Right lobe of liver (tissue), 6 donors: ENCODE results near the gene LMAN1. TPM values are rescaled to one million over a fixed set of nuclear protein-coding genes. Genes with fewer than 3 reads are reported as not detected.

Experiments used
- ATAC-seq, 4 donors: fragments of 200-7000 bp; cut with Tn5 transposase; one replicate each; pipeline ENCODE4 v1.9.1; 2020; ENCODE audit warnings: mild to moderate bottlenecking in 4 of 4, moderate library complexity in 4 of 4
- DNase-seq, 3 donors: peaks; one replicate each; pipeline ENCODE4 v3.0.0-alpha.2; 2020
- H3K27ac ChIP-seq, 3 donors: fragments of 200-600 bp; one replicate each; pipeline ENCODE4 v1.8.0; 2022
- H3K27me3 ChIP-seq, 2 donors: fragments of 200-600 bp; one replicate each; pipeline ENCODE4 v1.8.0; 2022
- H3K36me3 ChIP-seq, 4 donors: fragments of 200-600 bp; sonication (generic) in 1 of 4; one replicate each; pipeline versions ENCODE4 v1.5.1 to v1.8.0; 2017 to 2022; ENCODE audit warnings: control low read depth in 1 of 4
- H3K4me1 ChIP-seq, 4 donors: fragments of 200-600 bp; sonication (generic) in 1 of 4; one replicate each; pipeline versions ENCODE4 v1.5.1 to v1.8.0; 2017 to 2022; ENCODE audit warnings: control low read depth in 1 of 4
- H3K4me3 ChIP-seq, 3 donors: fragments of 200-600 bp; one replicate each; pipeline ENCODE4 v1.8.0; 2022
- H3K9me3 ChIP-seq, 4 donors: fragments of 200-600 bp; sonication (generic) in 1 of 4; one replicate each; pipeline versions ENCODE4 v1.5.1 to v1.8.0; 2017 to 2022; ENCODE audit warnings: control low read depth in 1 of 4
- POLR2A ChIP-seq: fragments of 450-650 bp; IDR thresholded peaks from one replicate; pipeline ENCODE4 v1.6.1; 2017; ENCODE audit warnings: antibody characterized with exemption, mild to moderate bottlenecking
- WGBS: methylation state at CpG from one replicate; pipeline ENCODE4 v1.1.6; 2018; ENCODE audit warnings: low coverage, low lambda C conversion rate; ENCODE audit not compliant: insufficient coverage; ENCODE audit errors: missing lambda C conversion rate; 5-methylcytosine and 5-hydroxymethylcytosine counted together
- intact Hi-C, 2 donors: fragments of 100-400 bp; cut with DNase I; formaldehyde crosslinking; loops; one replicate each; pipeline versions ENCODE4 v1.11.2 to v1.14.1; 2022
- long read RNA-seq: library from polyadenylated mRNA; unstranded; transcript quantifications from one replicate; pipeline ENCODE4 v2.0.0, GENCODE V29; 2019
- total RNA-seq, 6 experiments: library from RNA; depleted of rRNA in 2 of 6; stranded (reverse); fragments of >200 nt in 2 of 6; fragmentation: NEBNext Ultra II Directional in 3 of 6; extraction: Animal tissue kit (Norgen Biotek cat#: 25700) in 3 of 6; gene quantifications; one replicate each; pipeline versions ENCODE4 v1.1.0 to v1.2.4, GENCODE V29; 2016 to 2023
- TF ChIP-seq, protein P1 (sequence below), 4 donors: fragments of 200-600 bp in 3 of 4; fragments of 450-650 bp in 1 of 4; IDR thresholded peaks; one replicate each; pipeline versions ENCODE4 v1.5.1 to v1.8.0; 2016 to 2022; ENCODE audit warnings: antibody characterized with exemption in 4 of 4, mild to moderate bottlenecking in 2 of 4
- donor health status: DM: no; HTN: yes; CAD: no.
- donor health status: DM: no; HTN: no; CAD: no.
- donor health status: DM: no; HTN: no; CAD: no.
- donor health status: DM: no; HTN: yes; CAD: no.
- donor health status: DM: no; HTN: yes; CAD: no.

The LMAN1 gene, protein sequence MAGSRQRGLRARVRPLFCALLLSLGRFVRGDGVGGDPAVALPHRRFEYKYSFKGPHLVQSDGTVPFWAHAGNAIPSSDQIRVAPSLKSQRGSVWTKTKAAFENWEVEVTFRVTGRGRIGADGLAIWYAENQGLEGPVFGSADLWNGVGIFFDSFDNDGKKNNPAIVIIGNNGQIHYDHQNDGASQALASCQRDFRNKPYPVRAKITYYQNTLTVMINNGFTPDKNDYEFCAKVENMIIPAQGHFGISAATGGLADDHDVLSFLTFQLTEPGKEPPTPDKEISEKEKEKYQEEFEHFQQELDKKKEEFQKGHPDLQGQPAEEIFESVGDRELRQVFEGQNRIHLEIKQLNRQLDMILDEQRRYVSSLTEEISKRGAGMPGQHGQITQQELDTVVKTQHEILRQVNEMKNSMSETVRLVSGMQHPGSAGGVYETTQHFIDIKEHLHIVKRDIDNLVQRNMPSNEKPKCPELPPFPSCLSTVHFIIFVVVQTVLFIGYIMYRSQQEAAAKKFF
- total RNA-seq = 100 to 1,000 TPM in 4 of 6 experiments, 10 to 100 TPM in 2; 67.8 to 136 (median 108) TPM
- long read RNA-seq, partial matches to known transcripts = 19 of 23 reads
- long read RNA-seq, other reads (novel, unspliced or antisense) = 4 of 23 reads

DNA sequence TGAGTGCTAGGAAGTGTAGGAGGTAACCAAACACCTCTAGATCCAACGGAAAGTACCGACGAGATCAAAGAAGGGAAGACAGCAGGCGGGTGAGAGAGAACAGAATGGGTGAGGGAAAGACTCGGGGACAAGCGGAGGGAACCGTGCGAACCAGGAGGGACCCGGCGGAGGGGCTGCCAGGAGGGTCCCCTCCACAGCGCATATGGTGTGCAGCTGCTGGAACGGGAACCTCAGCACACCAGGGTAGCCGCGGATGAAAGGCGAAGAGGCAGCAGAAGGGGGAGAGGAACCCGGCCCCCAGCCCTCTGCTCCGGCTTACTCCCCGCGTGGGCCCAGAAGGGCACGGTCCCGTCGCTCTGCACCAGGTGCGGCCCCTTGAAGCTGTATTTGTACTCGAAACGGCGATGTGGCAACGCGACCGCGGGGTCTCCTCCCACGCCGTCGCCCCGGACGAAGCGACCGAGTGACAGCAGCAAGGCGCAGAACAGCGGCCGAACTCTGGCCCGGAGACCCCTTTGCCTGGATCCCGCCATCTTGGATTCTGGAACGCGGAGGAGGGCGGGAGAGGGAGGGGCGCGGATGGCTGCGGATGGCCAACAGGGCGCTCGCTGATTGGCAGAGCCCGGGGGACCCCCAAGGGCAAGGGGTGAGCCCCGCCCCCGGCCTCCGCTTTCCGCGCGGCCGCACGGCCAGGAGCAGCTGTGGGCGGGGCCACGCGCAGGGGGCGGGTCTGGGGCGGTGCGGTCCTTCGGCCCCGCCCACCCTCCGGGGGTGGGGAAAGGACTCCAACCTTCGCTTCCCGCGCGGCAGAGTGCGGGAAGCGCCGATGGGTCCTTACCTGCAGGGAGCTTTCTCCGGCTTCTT lies at the start of gene LMAN1:
TSS of gene LMAN1 (minus strand) at position 554 of the 864 bp plus-strand sequence. CDS start at position 533, 21 bp downstream.
- peaks cover 0 to 14% (median 0%) of the 10 kb centered on the region in 4 donors for H3K4me1 ChIP-seq
- H3K36me3 ChIP-seq = peaks cover 3 to 17% (median 4%) of the 10 kb centered on the region in 4 donors
- H3K27ac ChIP-seq = peak within 1 kb of the TSS; percentile 84 to 88 (median 85)
- intact Hi-C loops = no loop called here
- WGBS = under 1% methylated on average over 44 of the region's 76 CpGs
- ATAC-seq (peak; percentile 97 to 100 (median 98)), DNase-seq (peak; percentile 98)
- H3K9me3 ChIP-seq = no peaks in the 10 kb centered on the region
- H3K27me3 ChIP-seq = no peaks in the 10 kb centered on the region
- H3K4me3 ChIP-seq = peak within 1 kb of the TSS; percentile 88 to 97 (median 90)
- TF ChIP-seq, protein P1, sequence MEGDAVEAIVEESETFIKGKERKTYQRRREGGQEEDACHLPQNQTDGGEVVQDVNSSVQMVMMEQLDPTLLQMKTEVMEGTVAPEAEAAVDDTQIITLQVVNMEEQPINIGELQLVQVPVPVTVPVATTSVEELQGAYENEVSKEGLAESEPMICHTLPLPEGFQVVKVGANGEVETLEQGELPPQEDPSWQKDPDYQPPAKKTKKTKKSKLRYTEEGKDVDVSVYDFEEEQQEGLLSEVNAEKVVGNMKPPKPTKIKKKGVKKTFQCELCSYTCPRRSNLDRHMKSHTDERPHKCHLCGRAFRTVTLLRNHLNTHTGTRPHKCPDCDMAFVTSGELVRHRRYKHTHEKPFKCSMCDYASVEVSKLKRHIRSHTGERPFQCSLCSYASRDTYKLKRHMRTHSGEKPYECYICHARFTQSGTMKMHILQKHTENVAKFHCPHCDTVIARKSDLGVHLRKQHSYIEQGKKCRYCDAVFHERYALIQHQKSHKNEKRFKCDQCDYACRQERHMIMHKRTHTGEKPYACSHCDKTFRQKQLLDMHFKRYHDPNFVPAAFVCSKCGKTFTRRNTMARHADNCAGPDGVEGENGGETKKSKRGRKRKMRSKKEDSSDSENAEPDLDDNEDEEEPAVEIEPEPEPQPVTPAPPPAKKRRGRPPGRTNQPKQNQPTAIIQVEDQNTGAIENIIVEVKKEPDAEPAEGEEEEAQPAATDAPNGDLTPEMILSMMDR (IDR thresholded peaks at IDR 0.05) = no peak
- peak; percentile 51 for TF ChIP-seq POLR2A

DNA sequence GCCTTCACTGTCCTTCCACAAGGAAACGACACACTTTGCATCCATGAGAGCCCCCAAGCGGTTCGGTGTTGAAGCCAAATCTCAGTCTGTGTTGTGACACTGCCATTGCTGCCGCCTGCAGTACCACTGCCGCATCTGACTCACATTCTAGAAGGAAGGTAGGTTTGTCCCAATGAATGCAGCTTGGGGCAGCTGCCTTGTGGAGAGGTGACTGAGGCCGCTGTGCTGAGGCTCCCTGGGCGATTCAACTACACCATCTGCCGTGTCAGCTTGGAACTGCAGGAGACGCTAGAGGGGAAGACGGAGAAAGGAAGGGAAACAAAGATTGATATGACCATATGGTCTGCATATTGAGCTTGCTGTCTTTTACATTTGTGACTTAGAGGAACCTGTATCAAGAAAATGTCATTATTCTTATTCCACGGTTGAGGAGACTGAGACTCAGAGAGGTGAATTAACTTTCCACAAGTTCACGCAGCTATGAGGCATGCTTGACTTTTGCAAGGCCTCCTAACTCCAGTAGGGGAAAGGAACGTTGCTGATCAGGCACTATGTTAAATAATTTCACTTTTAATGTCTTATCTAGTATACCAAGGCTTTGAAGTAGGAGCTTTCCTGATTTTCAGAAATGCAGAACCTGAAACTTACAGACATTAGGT lies 43.5 kb upstream of the LMAN1 start:
- Histone ChIP-seq H3K27me3 (no peaks in the 10 kb centered on the region), H3K9me3 (no peaks in the 10 kb centered on the region), H3K27ac (no peak overlapping the region), H3K4me1 (no peaks in the 10 kb centered on the region), H3K4me3 (no peak overlapping the region), H3K36me3 (no peaks in the 10 kb centered on the region)
- intact Hi-C loops = no loop called here
- ATAC-seq = peak; percentile 100
- TF ChIP-seq, protein P1 (IDR thresholded peaks at IDR 0.05) = peak; percentile 90 to 95 (median 93)
- TF ChIP-seq POLR2A = no peak
- peak; percentile 73 to 79 (median 75) for DNase-seq
- 10% methylated on average over 11 of the region's 13 CpGs for WGBS

DNA sequence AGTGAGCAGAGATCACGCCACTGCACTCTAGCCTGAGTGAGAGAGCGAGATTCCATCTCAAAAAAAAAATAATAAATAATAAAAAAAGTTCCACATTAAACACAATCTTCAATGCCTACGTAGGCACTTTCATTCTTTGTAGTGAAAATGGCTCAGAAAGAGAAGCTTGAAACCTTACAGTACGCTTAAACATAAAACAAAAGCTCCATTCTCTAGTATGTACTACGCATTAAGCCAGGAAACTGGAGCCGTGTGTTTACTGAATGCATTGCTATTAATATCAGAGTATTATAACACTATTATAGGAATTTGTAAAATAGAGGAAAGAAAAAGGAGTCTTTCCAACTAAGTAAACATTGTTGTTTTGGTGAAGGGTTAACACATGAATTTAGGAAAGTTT lies 41.3 kb upstream of the LMAN1 start:
- 83% methylated on average over 5 of the region's 6 CpGs for WGBS
- ATAC-seq (no peak), DNase-seq (no peak)
- TF ChIP-seq, protein P1 (IDR thresholded peaks at IDR 0.05) = no peak
- no peak for TF ChIP-seq POLR2A
- no peak overlapping the region for H3K4me3 ChIP-seq
- no peaks in the 10 kb centered on the region for H3K9me3 ChIP-seq
- intact Hi-C loops = no loop called here
- no peaks in the 10 kb centered on the region for H3K36me3 ChIP-seq
- no peaks in the 10 kb centered on the region for H3K4me1 ChIP-seq
- no peak overlapping the region for H3K27ac ChIP-seq
- H3K27me3 ChIP-seq = no peaks in the 10 kb centered on the region
